ENCODE measurements around the gene HMCN2. TPM values are rescaled to one million over a fixed set of nuclear protein-coding genes. Genes with fewer than 3 reads are reported as not detected.

Gene HMCN2
- total RNA-seq, 4 donors from 2014 or later: 1.3 to 6.3 (median 3.5) TPM

DNA sequence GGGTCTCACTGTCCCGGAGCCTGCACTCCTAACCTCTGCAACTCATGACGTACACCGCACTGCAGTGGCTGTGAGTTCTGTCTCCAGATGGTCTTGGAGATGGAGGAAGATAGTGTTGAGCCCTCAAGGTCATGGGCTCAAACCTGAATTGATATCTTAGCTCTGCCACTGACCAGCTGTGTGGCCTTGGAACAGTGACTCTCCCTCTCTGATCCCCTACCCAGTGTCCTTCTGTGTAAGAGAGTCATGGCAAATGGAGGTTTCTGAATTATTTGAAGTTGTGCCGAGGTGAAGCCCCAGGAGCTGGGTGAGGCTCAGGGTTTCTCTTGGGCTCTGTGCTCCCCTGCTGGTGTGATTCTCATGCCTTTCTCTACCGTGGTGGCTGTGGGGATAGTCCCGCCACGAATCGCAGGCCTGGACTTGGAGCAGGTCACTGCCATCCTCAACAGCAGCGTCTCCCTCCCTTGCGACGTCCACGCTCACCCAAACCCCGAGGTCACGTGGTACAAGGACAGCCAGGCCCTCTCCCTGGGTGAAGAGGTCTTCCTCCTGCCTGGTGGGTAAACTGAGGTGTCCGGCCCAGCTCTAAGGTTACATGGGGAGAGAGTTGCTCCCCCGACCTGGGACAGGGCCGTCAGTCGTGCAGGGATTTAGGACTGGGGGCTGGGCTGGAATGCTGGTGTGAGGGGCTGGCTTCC is 118.6 kb downstream of the HMCN2 start:
- 77% methylated on average over 14 of the region's 18 CpGs for WGBS
- DNase-seq (ENCODE audit: low spot score in 2 of 2): no peak

DNA sequence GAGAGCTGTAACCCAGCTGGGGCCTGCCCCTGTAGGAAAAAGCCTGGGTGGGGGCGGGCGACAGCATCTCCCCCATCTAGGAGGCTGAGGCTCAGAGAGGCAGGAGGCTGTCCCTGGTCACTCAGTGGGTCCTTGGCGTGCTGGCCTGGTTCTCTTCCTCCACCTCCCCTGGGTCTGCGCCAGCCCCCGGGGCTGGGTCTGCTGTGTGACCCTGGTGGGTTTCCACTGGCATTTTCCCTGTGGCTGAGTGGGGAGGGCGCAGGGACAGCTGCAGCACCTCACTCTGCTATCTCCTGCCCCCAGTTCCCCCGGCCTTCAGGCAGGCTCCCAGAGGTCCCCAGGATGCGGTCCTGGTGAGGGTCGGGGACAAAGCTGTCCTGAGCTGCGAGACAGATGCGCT is 119.7 kb downstream of the HMCN2 start:
- Histone ChIP-seq H3K27ac (no peak overlapping the region), H3K9me3 (no peaks in the 10 kb centered on the region), H3K4me1 (no peaks in the 10 kb centered on the region), H3K27me3 (peaks cover 20% of the 10 kb centered on the region), H3K4me3 (no peak overlapping the region), H3K36me3 (no peaks in the 10 kb centered on the region)
- TF ChIP-seq, protein P1, sequence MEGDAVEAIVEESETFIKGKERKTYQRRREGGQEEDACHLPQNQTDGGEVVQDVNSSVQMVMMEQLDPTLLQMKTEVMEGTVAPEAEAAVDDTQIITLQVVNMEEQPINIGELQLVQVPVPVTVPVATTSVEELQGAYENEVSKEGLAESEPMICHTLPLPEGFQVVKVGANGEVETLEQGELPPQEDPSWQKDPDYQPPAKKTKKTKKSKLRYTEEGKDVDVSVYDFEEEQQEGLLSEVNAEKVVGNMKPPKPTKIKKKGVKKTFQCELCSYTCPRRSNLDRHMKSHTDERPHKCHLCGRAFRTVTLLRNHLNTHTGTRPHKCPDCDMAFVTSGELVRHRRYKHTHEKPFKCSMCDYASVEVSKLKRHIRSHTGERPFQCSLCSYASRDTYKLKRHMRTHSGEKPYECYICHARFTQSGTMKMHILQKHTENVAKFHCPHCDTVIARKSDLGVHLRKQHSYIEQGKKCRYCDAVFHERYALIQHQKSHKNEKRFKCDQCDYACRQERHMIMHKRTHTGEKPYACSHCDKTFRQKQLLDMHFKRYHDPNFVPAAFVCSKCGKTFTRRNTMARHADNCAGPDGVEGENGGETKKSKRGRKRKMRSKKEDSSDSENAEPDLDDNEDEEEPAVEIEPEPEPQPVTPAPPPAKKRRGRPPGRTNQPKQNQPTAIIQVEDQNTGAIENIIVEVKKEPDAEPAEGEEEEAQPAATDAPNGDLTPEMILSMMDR (IDR thresholded peaks at IDR 0.05): no peak
- TF ChIP-seq EP300 (IDR thresholded peaks at IDR 0.05) (no peak), POLR2AphosphoS5 (IDR thresholded peaks at IDR 0.05) (no peak), POLR2A (IDR thresholded peaks at IDR 0.05) (no peak)
- WGBS: 88% methylated on average over 3 of the region's 11 CpGs
- no peak for DNase-seq (ENCODE audit: low spot score in 2 of 2)

More for the DNA sequence above, 118.6 kb downstream of the HMCN2 start:
- H3K4me1 ChIP-seq: no peaks in the 10 kb centered on the region
- H3K4me3 ChIP-seq: no peak overlapping the region
- no peaks in the 10 kb centered on the region for H3K9me3 ChIP-seq
- H3K36me3 ChIP-seq: no peaks in the 10 kb centered on the region
- TF ChIP-seq EP300 (IDR thresholded peaks at IDR 0.05): no peak
- TF ChIP-seq POLR2A (IDR thresholded peaks at IDR 0.05): no peak
- no peak for TF ChIP-seq POLR2AphosphoS5 (IDR thresholded peaks at IDR 0.05)
- TF ChIP-seq, protein P1 (IDR thresholded peaks at IDR 0.05): no peak
- H3K27me3 ChIP-seq: peaks cover 20% of the 10 kb centered on the region
- H3K27ac ChIP-seq: no peak overlapping the region

DNA sequence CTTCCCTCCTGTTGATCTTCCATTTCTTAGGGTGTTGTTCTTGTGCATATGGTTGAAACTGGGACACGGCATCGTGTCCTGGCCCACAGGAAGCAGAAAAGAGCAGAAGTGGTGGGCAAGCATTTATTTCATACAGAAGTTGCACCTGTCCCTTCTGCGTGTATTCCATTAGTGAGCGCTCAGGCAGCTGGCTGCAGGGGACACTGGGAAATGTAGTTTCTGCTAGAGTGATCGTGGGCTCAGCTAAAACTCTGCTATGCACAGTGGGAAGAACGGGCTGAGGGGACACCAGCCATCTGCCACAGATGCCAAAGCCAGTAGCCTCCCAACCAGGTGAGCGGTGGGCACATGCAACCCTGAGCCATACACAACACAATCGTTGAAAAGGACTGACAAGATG is 121.8 kb downstream of the HMCN2 start:
- no peaks in the 10 kb centered on the region for H3K9me3 ChIP-seq
- WGBS: 78% methylated on average over 8 of the region's 8 CpGs
- no peak overlapping the region for H3K27ac ChIP-seq
- no peak for DNase-seq (ENCODE audit: low spot score in 2 of 2)
- no peaks in the 10 kb centered on the region for H3K36me3 ChIP-seq
- no peak for TF ChIP-seq POLR2A (IDR thresholded peaks at IDR 0.05)
- TF ChIP-seq EP300 (IDR thresholded peaks at IDR 0.05): no peak
- no peak for TF ChIP-seq POLR2AphosphoS5 (IDR thresholded peaks at IDR 0.05)
- TF ChIP-seq, protein P1 (IDR thresholded peaks at IDR 0.05): no peak
- H3K27me3 ChIP-seq: peaks cover 17% of the 10 kb centered on the region
- no peak overlapping the region for H3K4me3 ChIP-seq
- H3K4me1 ChIP-seq: no peaks in the 10 kb centered on the region

DNA sequence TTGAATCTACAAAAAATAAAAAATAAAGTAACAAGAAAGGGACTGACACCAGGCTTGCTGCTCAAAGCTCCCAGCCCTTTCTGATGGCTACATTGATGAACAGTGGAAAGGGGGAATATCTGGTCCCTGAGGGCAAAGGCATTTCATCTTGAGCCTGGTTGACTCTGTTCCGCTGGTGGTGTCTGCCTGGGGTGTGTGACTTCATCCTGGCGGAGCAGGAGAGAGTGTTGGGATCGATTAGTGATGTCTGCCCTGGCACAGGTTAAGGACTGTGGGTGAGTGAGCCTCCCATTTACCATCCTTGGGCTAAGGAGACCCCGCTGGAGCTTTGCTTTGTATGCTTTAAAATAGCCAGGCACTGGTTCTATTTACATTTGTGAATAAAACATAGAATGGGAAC is 122.3 kb downstream of the HMCN2 start:
- TF ChIP-seq, protein P1 (IDR thresholded peaks at IDR 0.05): no peak
- TF ChIP-seq EP300 (IDR thresholded peaks at IDR 0.05) (no peak), POLR2AphosphoS5 (IDR thresholded peaks at IDR 0.05) (no peak), POLR2A (IDR thresholded peaks at IDR 0.05) (no peak)
- no peak for DNase-seq (ENCODE audit: low spot score in 2 of 2)
- Histone ChIP-seq H3K9me3 (no peaks in the 10 kb centered on the region), H3K27me3 (peaks cover 12% of the 10 kb centered on the region), H3K36me3 (no peaks in the 10 kb centered on the region), H3K4me3 (no peak overlapping the region), H3K27ac (no peak overlapping the region), H3K4me1 (no peaks in the 10 kb centered on the region)
- 88% methylated on average over 4 of the region's 4 CpGs for WGBS

DNA sequence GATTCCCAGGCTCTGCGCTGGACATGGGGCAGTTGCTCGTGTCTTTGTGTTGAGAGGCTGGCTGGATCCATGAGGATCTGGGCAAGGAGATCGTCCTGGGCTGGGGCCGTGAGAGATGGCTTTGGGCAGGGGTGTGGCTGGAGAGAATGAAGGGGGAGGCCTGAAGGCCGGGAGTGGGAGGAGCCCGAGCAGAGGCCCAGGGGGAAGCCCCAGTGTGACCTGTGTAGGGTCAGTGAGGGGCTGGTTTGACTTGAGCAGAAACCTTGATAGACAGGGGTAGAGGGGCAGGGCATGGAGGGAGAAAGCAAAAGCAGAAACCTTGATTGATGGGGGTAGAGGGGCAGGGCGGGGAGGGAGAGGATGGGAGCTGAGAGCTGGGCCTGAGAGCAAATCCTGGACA is 124.8 kb downstream of the HMCN2 start:
- 64% methylated on average over 7 of the region's 7 CpGs for WGBS
- TF ChIP-seq, protein P1 (IDR thresholded peaks at IDR 0.05): no peak
- TF ChIP-seq POLR2A (IDR thresholded peaks at IDR 0.05) (no peak), POLR2AphosphoS5 (IDR thresholded peaks at IDR 0.05) (no peak), EP300 (IDR thresholded peaks at IDR 0.05) (no peak)
- H3K36me3 ChIP-seq: no peaks in the 10 kb centered on the region
- no peak overlapping the region for H3K27ac ChIP-seq
- peaks cover 9% of the 10 kb centered on the region for H3K27me3 ChIP-seq
- no peak for DNase-seq (ENCODE audit: low spot score in 2 of 2)
- H3K4me1 ChIP-seq: no peaks in the 10 kb centered on the region
- no peaks in the 10 kb centered on the region for H3K9me3 ChIP-seq
- no peak overlapping the region for H3K4me3 ChIP-seq

Data from suprapubic skin (tissue), 4 donors.